MCF 10A (cell line): ENCODE data around the gene CCDC169. TPM values are rescaled to one million over a fixed set of nuclear protein-coding genes. Genes with fewer than 3 reads are reported as not detected.
A peak's percentile ranks its signal among the peaks of the same experiment; 100 is the strongest.
"Not testable (repeated sequence)": the region's sequence is repeated elsewhere in the genome, so short reads cannot be mapped to it uniquely, and the experiment has no call there.

Source experiments
- BruUV-seq: library from RNA; stranded (reverse); fragments of 400-500 nt; replicated peaks from 2 replicates; lab custom pipeline; 2021; lab: Mats Ljungman, UMichigan
- CTCF ChIA-PET: fragments of 300-600 bp; sonication (Branson Sonifier 250); formaldehyde crosslinking; extraction: SDS; loops from one replicate; lab custom pipeline; 2021; ENCODE audit warnings: antibody characterized with exemption, inconsistent platforms; lab: Yijun Ruan, JAX
- POLR2A ChIA-PET: fragments of 300-600, 350-650 bp; sonication (Branson Sonifier 250); formaldehyde crosslinking; extraction: SDS; loops from one replicate; lab custom pipeline; 2020; ENCODE audit warnings: antibody characterized with exemption, inconsistent platforms; lab: Yijun Ruan, JAX
- DNase-seq: peaks from one replicate; pipeline ENCODE4 v3.0.0-alpha.2; 2018; ENCODE audit not compliant: unreplicated experiment
- H3K27ac Mint-ChIP-seq: one replicate; pipeline ENCODE4 v1.8.0; 2022; ENCODE audit warnings: mild to moderate bottlenecking, low read depth, mixed read lengths; ENCODE audit not compliant: unreplicated experiment
- H3K27me3 Mint-ChIP-seq: one replicate; pipeline ENCODE4 v1.8.0; 2022; ENCODE audit warnings: mixed read lengths; ENCODE audit not compliant: insufficient read depth, unreplicated experiment
- H3K36me3 Mint-ChIP-seq: one replicate; pipeline ENCODE4 v1.8.0; 2022; ENCODE audit warnings: mild to moderate bottlenecking, moderate library complexity, mixed read lengths; ENCODE audit not compliant: insufficient read depth, unreplicated experiment
- H3K4me1 Mint-ChIP-seq: one replicate; pipeline ENCODE4 v1.8.0; 2022; ENCODE audit warnings: mixed read lengths; ENCODE audit not compliant: insufficient read depth, unreplicated experiment
- H3K4me3 Mint-ChIP-seq: one replicate; pipeline ENCODE4 v1.8.0; 2022; ENCODE audit warnings: mild to moderate bottlenecking, moderate library complexity, mixed read lengths; ENCODE audit not compliant: unreplicated experiment
- H3K9me3 Mint-ChIP-seq: one replicate; pipeline ENCODE4 v1.8.0; 2022; ENCODE audit warnings: mixed read lengths; ENCODE audit not compliant: unreplicated experiment
- intact Hi-C: fragments of 100-400 bp; cut with micrococcal nuclease; formaldehyde crosslinking; loops from 2 replicates; pipeline ENCODE4 v1.14.1; 2022
- total RNA-seq: library from RNA; stranded (reverse); gene quantifications from 2 replicates; pipeline ENCODE4 v1.2.3, GENCODE V29; 2022
- TF ChIP-seq, protein P1 (sequence below): fragments of 200-600 bp; IDR thresholded peaks from one replicate; pipeline ENCODE4 v1.8.0; 2022; ENCODE audit warnings: antibody characterized with exemption, mild to moderate bottlenecking; ENCODE audit not compliant: unreplicated experiment

Gene CCDC169
- total RNA-seq, 1 experiment from 2014 or later: 5.9 TPM

GRCh38 chr13:36337938-36338641 lies 40.5 kb upstream of the CCDC169 start:
- BruUV-seq: no TSS peak
- POLR2A ChIA-PET: no interaction called here
- CTCF ChIA-PET: no interaction called here
- Mint-ChIP-seq H3K27ac (no peak overlapping the region), H3K4me1 (peaks cover 61% of the 10 kb centered on the region), H3K4me3 (no peak overlapping the region), H3K36me3 (peaks cover 40% of the 10 kb centered on the region), H3K27me3 (no peaks in the 10 kb centered on the region), H3K9me3 (no peaks in the 10 kb centered on the region)
- TF ChIP-seq, protein P1, sequence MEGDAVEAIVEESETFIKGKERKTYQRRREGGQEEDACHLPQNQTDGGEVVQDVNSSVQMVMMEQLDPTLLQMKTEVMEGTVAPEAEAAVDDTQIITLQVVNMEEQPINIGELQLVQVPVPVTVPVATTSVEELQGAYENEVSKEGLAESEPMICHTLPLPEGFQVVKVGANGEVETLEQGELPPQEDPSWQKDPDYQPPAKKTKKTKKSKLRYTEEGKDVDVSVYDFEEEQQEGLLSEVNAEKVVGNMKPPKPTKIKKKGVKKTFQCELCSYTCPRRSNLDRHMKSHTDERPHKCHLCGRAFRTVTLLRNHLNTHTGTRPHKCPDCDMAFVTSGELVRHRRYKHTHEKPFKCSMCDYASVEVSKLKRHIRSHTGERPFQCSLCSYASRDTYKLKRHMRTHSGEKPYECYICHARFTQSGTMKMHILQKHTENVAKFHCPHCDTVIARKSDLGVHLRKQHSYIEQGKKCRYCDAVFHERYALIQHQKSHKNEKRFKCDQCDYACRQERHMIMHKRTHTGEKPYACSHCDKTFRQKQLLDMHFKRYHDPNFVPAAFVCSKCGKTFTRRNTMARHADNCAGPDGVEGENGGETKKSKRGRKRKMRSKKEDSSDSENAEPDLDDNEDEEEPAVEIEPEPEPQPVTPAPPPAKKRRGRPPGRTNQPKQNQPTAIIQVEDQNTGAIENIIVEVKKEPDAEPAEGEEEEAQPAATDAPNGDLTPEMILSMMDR: no peak
- intact Hi-C loops: no loop called here
- DNase-seq: no peak

GRCh38 chr13:36332986-36333385 lies 35.4 kb upstream of the CCDC169 start:
- POLR2A ChIA-PET: interaction anchor here (0.8 to 2.5 kb wide), 3 partner anchors 8 to 12 kb away, joined by 3 to 16 read pairs (median 8); partner anchors contain the start of gene SPART
- CTCF ChIA-PET: interaction anchor here (0.7 to 1.8 kb wide), 2 partner anchors 14 to 61 kb away, joined by 4 to 5 read pairs; no protein-coding TSS in a partner anchor

GRCh38 chr13:36332255-36332654 lies 34.6 kb upstream of the CCDC169 start:
- Mint-ChIP-seq H3K36me3 (peaks cover 70% of the 10 kb centered on the region), H3K4me1 (peaks cover 28% of the 10 kb centered on the region), H3K27ac (peak overlapping the region; percentile 23)
- POLR2A ChIA-PET: interaction anchor here (0.8 to 2.5 kb wide), 3 partner anchors 9 to 13 kb away, joined by 3 to 16 read pairs (median 8); partner anchors contain the start of gene SPART
- H3K9me3 Mint-ChIP-seq, H3K27me3 Mint-ChIP-seq, BruUV-seq, intact Hi-C loops, H3K4me3 Mint-ChIP-seq, DNase-seq: not testable (repeated sequence)
- CTCF ChIA-PET: interaction anchor here (0.6 to 1.8 kb wide), 4 partner anchors 10 to 511 kb away, joined by 3 to 5 read pairs (median 4); no protein-coding TSS in a partner anchor

More at GRCh38 chr13:36332986-36333385, 35.4 kb upstream of the CCDC169 start:
- no TSS peak for BruUV-seq
- peaks cover 64% of the 10 kb centered on the region for H3K36me3 Mint-ChIP-seq
- H3K27ac Mint-ChIP-seq: no peak overlapping the region
- DNase-seq: peak; percentile 45
- TF ChIP-seq, protein P1: no peak
- no peaks in the 10 kb centered on the region for H3K9me3 Mint-ChIP-seq
- intact Hi-C loops: no loop called here
- no peak overlapping the region for H3K4me3 Mint-ChIP-seq
- H3K4me1 Mint-ChIP-seq: peaks cover 29% of the 10 kb centered on the region
- no peaks in the 10 kb centered on the region for H3K27me3 Mint-ChIP-seq

DNA sequence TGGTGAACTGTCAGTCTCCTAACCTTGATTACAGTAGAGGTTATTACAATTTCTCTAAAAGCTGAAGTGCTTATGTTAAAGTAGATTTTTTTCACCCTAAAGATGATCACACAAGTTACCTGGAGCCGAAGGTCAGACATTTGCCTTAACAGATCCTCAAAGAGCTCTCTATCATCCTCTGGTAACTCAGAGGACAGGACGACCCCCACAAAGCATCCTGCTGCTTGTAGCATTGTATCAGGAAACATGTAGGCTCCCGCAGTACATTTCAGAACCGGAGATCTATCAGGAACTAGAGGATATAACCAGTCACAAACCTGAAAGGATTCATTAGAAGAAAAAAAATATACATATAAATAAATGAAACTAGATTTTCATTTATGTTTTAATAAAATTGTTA lies 33.7 kb upstream of the CCDC169 start:
- Mint-ChIP-seq H3K27me3 (no peaks in the 10 kb centered on the region), H3K4me3 (no peak overlapping the region), H3K9me3 (no peaks in the 10 kb centered on the region), H3K4me1 (peaks cover 24% of the 10 kb centered on the region), H3K36me3 (peaks cover 76% of the 10 kb centered on the region), H3K27ac (peak overlapping the region; percentile 27)
- no TSS peak for BruUV-seq
- TF ChIP-seq, protein P1: no peak
- CTCF ChIA-PET: interaction anchor here (0.9 to 1.8 kb wide), 3 partner anchors 13 to 89 kb away, joined by 3 to 4 read pairs (median 3); no protein-coding TSS in a partner anchor
- DNase-seq: no peak
- intact Hi-C loops: no loop called here
- POLR2A ChIA-PET: interaction anchor here (0.8 to 2.5 kb wide), 4 partner anchors 8 to 33 kb away, joined by 3 to 16 read pairs (median 6); partner anchors contain the start of genes CCDC169 and SPART
